ENCODE data around the gene RNF17.

- TF ChIP-seq CTCF (IDR thresholded peaks at IDR 0.05) (no peak), ZFX (IDR thresholded peaks at IDR 0.05; ENCODE audit: borderline replicate concordance) (no peak)
These were observed 102.5 kb downstream of the RNF17 start for GRCh38 chr13:24866488-24866887.
